ENCODE data around the gene LMO7. TPM values are rescaled to one million over a fixed set of nuclear protein-coding genes. Genes with fewer than 3 reads are reported as not detected.

The LMO7 gene
- total RNA-seq, 1 experiment from 2014 or later: 20.4 TPM

GRCh38 chr13:75782985-75783384 is 146.9 kb downstream of the LMO7 start:
- Histone ChIP-seq H2BK5ac (ENCODE audit: insufficient read length, low read length) (no peak overlapping the region), H3K79me2 (ENCODE audit: insufficient read depth, low read length) (no peaks in the 10 kb centered on the region), H3K23me2 (ENCODE audit: insufficient read length, low read depth, low read length, poor library complexity, severe bottlenecking) (no peaks in the 10 kb centered on the region), H3K56ac (ENCODE audit: insufficient read length, low read depth, low read length) (no peak overlapping the region), H4K20me1 (ENCODE audit: control insufficient read depth, insufficient read depth, insufficient read length) (no peaks in the 10 kb centered on the region), H3K4ac (ENCODE audit: low read depth, low read length) (no peak overlapping the region), H3K4me2 (ENCODE audit: insufficient read depth, insufficient read length, low read length) (no peak overlapping the region), H2AK5ac (ENCODE audit: insufficient read length, low read length) (no peak overlapping the region), H2AFZ (ENCODE audit: low read length) (no peak overlapping the region), H3K27me3 (ENCODE audit: insufficient read depth, low read length) (no peaks in the 10 kb centered on the region), H3K9me3 (ENCODE audit: control insufficient read depth, low read depth, low read length) (no peaks in the 10 kb centered on the region), H2BK12ac (ENCODE audit: insufficient read length, low read depth, low read length) (no peak overlapping the region), H2BK20ac (ENCODE audit: low read depth, low read length, poor library complexity, severe bottlenecking) (no peak overlapping the region), H4K91ac (ENCODE audit: insufficient read length, low read depth, low read length) (no peak overlapping the region), H2BK120ac (ENCODE audit: low read depth, low read length, poor library complexity, severe bottlenecking) (no peak overlapping the region), H2BK15ac (ENCODE audit: low read depth, low read length) (no peak overlapping the region), H3K23ac (ENCODE audit: insufficient read length, low read depth, low read length) (no peak overlapping the region), H3K14ac (ENCODE audit: insufficient read depth, low read length) (no peak overlapping the region), H3K27ac (ENCODE audit: insufficient read length, low read depth, low read length) (no peak overlapping the region), H4K5ac (ENCODE audit: insufficient read length, low read depth, low read length) (no peak overlapping the region), H4K8ac (replicated peaks; ENCODE audit: insufficient read length, low read depth, low read length) (no peak overlapping the region), H3K18ac (ENCODE audit: insufficient read length, low read depth, low read length) (no peak overlapping the region), H3K4me1 (ENCODE audit: insufficient read depth, low read length) (no peaks in the 10 kb centered on the region), H3T11ph (ENCODE audit: low read length) (no peak overlapping the region), H3K9ac (ENCODE audit: extremely low read depth, insufficient read length, low read length) (no peak overlapping the region), H3K79me1 (ENCODE audit: insufficient read depth, low read depth, low read length, poor library complexity, severe bottlenecking) (no peaks in the 10 kb centered on the region)
- H3K27me3 Mint-ChIP-seq (ENCODE audit: low read depth): no peaks in the 10 kb centered on the region
- peaks cover 0 to 3% of the 10 kb centered on the region in 2 experiments; a peak in 1 of 4 replicates for H3K4me1 Mint-ChIP-seq
- H3K27ac Mint-ChIP-seq: no peak overlapping the region
- H3K36me3 Mint-ChIP-seq (ENCODE audit: insufficient read depth in 1 of 3, low read depth in 3 of 3): peaks cover 30 to 34% (median 33%) of the 10 kb centered on the region in 3 experiments
- peaks cover 25 to 33% of the 10 kb centered on the region in 2 experiments for H3K9me3 Mint-ChIP-seq
- no CpG with 5 or more reads among the region's 1 CpG for WGBS (ENCODE audit: extremely low coverage, insufficient read length, low lambda C conversion rate)
- no peak for DNase-seq
- TF ChIP-seq CTCF (conservative IDR thresholded peaks at IDR 0.05): no peak
- no peak overlapping the region for H3K4me3 Mint-ChIP-seq
